Measurements from ENCODE around the gene WBP11.

Gene WBP11

DNA sequence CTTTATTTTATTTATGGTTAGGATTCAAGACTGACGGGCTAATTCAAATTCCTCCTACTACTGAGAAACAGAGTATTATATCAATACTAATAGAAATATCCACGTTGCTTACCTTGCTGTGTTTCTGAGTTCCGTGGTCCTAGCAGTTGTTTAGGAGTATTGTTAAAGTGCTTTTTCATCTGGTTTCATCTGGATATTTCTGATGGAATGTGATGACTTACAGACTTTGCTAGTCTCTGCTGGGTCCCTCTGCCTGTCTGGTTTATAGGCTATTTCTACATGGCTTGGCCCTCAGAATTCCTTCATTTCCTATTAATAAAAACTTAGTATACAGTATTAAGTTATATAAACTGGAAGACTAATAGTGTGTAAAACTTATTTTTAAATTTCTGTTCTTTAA lies 10.7 kb upstream of the WBP11 start, which contains the start of gene SMCO3:
TSS of gene SMCO3 (minus strand) at position 169 of the 400 bp plus-strand sequence. CDS start 7,502 bp downstream, outside the sequence.
- no peak for DNase-seq

DNA sequence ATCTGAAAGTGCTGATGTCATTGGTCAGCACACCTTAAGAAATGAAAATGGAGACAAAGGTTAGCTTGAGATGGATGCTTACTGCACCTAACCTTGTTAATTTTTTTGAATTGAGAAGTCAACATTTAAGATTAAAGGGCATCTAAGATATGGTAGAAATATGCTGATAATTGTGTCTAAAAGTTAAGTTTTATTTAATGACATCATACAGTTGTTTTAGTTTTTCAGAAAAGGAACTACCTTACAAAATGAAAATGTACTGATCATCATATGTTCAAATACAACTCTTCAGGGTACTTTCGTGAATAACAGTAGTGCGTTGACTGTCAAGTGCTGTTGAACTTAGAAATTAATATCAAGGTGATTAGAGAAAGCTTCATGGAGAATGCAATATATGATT lies 8.2 kb upstream of the WBP11 start:
- no peak for DNase-seq

DNA sequence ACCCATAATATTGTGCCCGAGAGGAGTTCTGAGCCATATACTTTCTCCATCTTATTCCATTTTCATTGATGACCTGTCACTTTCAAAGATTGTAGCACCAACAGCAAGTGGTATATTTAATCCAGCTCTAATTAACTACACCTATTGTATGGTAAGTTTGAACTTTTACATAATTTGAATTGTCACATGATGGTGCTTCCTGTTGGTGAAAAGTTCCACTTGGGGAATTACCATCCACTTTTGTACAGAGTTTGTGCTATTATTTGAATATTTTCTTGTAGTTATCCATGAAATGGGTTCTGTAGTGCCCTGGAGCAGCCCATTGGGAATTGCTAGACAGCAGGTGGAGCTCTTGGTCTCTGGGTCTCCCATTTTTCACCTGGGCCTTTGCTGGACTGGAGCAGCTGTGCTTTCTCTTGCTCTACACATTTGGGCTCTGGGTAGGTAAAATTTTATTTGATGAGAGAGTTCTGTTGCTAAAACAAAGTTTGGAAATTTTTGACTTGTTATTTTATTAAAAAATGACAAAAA lies 7.7 kb upstream of the WBP11 start:
- DNase-seq = no peak

DNA sequence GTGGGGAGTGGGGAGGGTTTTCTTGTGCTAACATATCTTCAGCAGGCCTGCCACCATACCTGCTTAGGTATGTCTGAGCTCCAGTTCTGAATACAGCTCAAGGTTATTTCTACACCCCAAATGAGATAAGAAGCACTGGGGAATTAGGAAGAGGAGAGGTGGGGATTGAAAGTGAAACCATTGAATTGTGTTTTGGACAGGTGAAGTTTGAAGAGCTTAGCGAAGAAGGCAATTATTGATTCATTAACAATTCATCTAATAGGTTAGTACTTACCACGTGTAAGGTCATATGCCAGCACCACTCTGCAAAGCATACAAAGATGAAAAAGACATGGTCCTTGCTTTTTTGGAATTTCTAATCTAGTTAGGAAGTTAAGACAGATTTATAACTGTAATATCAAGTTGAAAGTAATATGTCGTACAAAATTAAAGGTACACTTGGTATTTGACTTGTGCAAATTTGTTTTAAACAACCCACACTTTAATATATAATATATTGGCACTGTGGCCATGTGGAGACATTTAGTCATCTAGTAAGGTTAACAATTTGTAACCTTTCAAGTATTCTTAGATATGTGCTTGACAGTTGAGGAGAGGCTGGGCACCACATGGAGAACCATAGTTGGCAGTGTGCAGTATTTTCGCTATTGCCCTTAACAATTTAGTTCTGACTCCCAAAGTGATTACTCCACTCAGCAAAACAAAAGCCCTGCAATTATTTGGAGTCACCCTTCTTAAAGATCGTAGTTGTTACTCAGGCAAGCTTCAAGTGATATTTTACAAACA lies 7.1 kb upstream of the WBP11 start:
- no peak for DNase-seq

DNA sequence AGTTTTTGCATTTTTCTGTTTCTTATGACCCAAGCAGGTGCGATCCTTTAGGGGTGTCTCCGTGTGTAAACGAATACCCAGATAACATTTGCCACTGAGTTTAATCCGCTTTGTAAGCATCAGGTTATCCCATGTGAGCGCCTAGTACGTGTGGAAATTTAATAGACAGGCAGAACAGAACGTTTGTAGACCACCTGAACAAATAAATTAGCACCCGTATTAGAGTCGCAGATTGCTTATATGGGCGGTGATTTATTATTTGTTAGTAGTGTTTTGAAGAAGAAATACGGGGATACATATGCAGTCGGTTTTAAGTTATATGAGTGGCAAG lies 517 bp upstream of the WBP11 start:
- DNase-seq = no peak

DNA sequence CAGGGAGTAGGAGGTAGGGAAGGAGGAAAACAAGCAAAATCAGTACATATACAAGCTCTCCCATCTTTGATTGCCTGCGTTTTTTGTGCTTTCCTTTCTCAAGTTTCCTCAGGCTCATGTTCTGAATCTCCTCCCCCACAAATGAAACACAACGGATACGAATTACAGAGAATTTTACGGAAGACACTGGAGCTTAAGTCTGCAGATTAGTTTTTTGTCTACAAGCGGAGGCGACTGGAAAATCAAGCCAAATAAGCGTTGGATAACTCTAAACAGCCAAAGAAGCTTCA lies 612 bp downstream of the WBP11 start:
- no peak for DNase-seq

DNA sequence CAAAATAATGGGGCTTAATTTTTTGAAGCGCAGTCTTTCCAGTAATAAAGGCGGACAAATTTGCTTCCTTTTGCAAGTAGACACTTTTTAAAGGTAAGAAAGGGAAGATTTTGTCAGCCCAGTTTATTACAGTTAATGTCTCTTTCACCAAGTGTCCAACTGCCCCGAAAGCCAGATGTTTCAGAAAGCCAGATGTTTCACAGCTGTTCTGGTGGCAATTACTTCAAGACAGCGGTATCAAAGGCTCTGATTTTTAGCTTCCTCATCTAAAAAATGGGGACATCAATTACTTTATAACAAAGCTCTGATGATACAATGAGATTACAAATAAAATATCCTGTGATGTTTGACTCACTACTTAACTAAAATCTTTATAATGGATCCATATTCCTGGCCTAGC lies 1.0 kb downstream of the WBP11 start:
- no peak for DNase-seq

DNA sequence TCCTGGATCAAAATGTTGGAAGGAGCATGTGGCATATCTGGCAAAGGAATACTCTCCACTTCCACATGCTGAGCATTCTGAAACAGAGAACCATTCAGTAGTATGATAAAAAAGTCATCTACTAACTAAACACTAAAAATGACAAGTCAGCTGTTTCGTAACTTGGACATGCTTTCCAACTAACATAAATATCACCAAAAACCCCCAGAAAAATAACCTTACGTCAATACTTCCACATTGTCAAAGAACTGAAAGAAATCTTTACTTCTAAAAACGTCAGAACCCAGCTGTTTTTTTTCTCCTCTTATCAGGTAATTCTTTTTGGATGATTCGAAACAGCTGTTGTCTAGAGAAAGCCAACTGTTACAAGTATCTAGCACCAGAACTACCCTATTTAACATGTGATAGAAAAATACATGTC lies 8.2 kb downstream of the WBP11 start:
- no peak for DNase-seq

DNA sequence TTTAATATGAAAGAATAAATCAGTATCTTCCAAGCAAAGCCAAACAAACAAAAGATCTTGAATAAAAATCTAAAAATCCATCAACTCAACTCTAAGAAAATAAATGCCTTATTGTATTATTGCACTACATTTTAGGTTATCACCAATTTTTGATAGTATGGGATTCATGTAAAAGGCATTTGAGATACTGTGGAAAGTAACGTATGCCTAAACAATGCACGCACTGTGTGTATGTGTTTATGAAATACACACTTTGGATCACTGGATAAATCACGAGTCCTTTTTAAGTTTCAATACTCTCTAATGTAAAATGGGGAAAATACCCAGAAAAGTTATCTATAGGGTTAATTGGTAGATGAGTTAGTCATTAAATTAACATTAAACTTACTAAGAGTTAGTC lies 17.7 kb downstream of the WBP11 start:
- no peak for DNase-seq

DNA sequence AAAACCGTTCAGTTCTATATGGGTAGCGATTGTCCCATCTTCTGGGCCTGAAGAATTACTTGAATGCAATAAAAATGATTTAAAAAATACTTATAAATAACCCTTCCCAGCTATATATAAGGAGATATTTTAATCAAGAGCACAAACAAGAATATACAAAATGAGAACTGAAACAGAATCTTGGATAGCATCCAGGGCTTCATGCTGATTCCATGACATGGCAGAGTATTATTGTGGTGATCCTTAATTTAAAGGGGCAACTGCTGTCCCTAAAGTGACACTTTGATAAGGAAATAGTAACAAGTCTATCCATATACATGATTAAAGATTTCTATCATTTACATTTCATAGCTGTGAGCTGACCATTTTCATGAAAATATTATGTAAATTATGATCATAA lies 18.8 kb downstream of the WBP11 start:
- DNase-seq = no peak

DNA sequence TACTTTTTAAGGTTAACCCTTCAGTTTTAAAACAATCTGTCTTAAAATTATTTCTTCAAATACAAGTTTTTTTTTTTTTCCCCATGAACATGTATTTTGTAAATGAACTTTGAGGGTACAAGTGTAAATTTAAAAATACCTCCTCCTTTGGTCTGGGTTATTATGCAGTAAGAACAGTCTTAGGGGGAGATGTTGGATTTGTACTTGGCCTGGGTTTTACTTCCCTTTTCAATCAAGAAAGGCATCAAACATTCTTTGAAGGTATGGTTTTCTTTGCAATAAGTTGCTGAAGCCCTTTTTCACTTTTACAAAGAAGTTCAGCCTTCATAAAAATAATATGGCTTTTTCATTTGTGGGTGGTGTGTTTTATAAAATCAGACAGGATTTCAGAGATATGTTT lies 20.5 kb downstream of the WBP11 start:
- no peak for DNase-seq

DNA sequence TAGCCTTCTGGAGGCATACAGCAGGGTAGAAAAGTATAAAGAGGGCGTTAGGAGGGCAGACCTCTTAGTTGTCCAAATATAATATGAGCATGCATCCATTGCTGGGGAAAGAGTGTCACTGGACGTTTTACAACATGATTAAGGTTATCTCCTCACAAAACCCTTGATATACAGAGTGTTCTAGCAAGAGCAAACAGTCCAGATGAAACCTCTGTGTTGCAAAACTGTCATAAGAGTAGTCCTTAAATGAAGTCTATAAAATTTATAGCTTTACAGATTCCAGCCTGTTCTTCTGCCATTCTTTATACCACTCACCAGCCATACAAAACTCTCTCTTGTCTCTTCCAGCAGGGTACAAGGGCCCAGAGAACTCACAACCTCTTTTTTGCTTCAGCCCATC lies 21.7 kb downstream of the WBP11 start:
- no peak for DNase-seq

DNA sequence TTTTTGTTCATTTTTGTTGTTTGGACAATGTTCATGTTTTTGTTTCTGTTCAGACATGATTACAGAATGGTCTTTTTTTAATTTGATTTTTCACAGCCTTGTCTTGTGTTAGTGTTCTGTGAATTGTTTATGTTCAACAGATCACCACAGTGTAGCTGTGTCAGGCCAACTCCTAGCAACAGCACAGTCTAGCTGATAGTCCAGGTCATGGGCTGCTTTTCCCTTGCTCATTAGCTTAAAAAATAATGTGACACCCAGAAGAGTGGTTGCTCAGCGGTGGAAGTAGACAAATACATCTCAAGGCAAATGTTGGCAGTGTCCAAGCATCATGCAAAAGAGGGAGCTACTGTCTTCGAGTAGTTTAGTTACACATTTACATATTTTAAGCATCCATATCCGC lies 22.4 kb downstream of the WBP11 start:
- no peak for DNase-seq

DNA sequence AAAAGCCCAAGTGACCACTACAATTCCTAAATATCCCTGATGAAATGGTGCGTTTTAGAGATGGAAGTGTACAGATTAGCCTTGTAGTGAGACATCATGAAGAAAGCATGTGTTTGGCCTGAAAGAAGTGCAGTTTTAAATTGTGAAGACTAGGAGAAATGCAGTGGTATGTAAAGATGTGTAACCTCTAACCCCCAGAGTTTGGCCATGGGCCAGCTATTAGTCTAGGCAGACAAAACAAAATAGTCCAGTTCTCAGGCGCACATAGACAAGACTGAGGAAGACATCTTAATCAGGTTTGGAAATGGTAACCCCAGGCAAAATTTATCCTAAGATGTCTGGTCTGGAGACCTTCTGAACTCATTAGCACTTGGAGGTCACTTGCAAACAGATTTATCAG lies 23.4 kb downstream of the WBP11 start:
- DNase-seq = no peak

DNA sequence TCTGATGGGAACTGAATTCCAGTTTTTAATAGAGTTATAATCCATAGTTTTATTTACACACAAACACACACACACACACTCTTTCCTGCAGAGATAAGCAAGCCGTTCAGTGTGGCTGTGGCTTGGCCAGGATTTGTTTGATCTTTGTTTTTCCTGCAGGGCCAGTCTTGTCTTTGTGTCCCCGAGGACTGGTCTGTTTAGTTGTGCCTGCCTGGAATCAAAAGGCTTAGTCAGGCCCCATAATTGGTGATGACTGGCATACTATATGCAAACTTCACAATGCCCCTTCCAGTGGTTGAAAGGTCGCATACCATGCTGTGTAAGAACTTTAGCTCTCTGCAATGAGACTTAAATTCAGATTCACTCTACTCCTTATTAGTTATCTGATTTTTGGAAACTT lies 26.0 kb downstream of the WBP11 start:
- peak; percentile 51 for DNase-seq

DNA sequence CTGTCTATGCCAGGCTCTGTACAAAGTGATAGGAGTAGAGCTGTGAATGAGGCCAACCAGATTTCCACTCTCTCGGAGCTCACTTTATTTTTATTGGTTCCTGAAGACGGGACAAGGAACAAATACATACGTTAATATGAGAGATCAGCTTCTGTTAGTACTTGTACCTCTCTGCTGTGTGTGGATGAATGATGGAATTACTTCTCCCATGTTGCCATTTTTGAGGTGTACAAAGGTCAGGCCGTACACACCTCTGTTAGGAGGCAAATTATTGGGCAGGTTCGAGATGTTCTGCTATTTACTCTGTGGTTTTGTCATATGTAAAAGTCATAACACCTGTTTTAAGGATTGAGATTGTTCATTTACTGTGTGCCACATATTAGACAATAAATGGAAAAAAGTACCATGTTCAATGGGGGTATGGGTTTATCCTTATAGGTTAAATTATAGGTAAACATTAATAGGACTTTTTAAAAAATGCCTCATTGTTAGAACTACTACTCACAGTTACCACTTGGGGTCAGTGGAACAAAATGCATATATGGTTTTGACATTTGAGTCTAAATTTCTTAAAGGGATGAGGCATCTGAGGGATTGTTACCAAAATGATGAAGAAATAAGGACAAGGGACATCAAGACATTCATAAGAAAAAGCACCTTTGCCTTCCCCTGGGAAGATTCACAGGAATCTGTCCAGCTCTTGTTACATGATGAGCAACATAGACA lies 26.9 kb downstream of the WBP11 start:
- no peak for DNase-seq

DNA sequence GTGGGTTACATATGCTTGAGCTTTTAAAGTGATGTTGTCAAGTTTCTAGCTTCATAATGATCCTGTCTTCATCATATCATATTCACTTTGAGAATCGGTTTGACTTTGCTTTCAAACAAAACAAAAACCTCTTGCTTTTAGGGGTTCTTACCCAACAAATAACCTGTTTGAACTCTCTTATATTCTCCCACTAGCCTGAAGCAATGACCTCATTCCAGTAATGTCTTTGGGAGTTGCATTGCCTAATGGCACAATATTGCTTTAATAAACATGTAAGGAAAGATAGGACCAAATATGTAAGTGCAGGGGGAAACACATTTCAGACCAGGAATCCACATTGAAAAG lies 27.7 kb downstream of the WBP11 start:
- no peak for DNase-seq

DNA sequence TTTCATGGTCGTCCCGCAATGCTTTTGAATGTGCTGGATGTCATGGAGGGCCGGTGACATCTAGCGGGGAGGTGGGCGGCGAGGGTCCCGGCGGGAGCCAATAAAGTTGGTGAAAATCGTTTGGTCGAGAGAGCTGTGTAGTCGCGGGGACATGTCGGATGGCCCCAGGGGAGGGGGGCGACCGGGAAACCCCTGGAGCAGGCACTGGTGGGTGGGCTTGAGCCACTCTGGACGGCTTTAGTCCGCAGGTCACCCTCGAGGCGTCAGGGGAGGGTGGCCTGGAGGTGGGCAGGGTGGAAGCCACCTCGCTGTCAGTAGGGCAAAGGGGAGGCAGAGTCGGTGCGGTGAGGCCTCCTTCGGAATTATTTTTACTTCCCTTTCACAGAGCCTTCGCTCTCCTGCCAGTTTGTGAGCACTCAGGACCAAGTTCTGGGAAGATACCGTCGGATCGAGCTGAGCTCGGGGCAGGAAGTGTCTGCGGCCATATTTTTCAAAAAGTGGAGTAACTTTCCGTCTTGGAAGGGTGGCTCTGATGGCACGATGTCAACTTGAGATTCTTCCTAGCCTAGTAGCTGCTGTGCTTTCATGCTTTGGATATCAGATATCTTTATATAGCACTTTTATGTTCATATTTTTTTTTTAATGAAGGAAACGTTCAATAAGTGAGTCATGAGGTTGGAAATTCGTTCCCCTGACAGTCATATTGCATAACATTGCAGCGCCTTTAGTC lies 28.2 kb downstream of the WBP11 start:
- DNase-seq = no peak

DNA sequence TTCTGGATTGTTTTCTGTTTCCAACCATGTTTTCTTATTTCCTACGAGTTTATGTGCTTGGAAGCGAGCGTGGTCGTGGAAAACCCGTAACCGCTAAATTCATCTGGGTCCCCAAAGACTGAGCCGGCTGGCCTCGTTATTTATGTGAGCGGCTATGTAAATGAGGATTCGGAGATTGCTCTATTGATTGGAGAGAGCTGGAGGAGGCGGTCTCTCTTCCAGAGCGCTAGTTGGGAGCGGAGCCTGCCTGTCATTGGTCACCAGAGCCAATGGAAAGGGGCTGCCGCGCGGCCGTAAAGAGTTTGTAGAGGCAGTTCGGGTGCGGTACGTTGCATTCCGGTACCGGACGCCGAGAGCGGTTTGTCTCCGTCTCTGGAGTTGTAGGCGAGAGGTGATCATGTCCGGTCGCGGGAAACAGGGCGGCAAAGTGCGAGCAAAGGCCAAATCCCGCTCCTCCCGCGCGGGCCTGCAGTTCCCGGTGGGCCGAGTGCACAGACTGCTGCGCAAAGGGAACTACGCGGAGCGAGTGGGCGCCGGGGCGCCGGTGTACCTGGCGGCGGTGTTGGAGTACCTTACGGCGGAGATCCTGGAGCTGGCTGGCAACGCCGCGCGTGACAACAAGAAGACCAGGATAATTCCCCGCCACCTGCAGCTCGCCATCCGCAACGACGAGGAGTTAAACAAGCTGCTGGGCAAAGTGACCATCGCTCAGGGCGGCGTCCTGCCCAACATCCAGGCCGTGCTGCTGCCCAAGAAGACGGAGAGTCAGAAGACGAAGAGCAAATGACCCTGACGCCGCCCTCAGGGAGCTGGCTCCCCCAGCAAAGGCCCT lies 29.0 kb downstream of the WBP11 start:
- peak; percentile 95 for DNase-seq

DNA sequence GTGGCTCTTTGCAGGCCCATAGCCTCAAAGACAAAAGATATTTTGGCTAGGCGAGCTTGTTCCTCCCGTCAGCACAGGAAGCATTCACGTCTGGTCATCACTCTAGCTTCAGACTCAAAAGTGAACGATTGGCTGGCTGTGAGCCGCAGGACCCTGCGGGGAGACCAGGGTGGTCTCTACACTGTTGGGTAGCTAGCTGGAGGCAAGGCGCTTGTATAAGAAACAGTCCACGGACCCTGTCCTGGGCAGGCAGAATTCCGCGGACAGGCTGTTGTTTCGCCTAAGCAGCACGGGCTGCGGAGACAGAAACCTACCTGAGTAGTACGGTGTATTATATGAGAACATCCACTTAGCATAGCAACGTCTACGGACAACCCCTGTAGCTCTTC lies 29.6 kb downstream of the WBP11 start:
- DNase-seq = no peak

DNA sequence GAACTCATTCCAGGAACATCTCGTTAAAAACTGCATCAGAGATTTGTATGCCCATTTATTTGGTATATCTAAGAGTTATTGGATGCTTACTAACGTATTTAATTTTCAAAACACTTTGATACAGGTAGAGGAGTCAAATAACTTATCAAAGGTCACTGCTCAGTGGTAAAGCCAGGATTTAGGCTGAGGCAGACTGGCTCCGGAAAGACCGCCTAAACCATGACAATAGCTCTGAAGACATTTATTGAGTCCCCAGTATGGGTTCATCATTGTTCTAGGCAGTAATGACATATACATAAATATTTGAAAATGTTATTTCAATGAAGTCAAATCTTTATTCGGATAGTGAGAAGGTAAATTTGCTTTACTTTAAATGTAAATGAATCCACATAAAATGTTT lies 30.3 kb downstream of the WBP11 start:
- no peak for DNase-seq

DNA sequence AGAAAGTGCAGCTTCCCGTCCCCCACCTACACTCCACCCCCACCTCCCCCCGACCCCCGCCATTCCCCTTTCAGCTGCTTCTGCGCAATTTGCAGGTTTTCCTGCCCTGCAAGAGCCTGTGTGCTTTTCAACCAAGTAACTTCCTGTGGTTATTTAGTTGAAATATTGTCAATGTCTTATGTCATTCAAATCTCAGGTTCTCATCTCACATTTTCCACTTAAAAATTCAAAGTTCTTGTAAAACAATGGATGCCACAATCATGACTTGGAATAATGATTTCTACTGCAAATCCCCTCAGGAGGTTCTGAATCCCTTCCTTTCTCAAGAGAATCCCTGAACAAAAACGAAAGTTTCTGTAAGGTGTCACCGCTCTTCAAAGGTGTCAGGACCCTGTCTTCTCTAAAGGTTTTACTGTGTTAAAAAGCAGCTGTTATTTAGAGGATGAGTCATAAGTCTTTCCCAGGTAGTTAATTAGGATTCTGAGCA lies 31.6 kb downstream of the WBP11 start:
- DNase-seq = no peak

All from DMS153 (cell line).